ENCODE measurements around the gene MT3.

DNA sequence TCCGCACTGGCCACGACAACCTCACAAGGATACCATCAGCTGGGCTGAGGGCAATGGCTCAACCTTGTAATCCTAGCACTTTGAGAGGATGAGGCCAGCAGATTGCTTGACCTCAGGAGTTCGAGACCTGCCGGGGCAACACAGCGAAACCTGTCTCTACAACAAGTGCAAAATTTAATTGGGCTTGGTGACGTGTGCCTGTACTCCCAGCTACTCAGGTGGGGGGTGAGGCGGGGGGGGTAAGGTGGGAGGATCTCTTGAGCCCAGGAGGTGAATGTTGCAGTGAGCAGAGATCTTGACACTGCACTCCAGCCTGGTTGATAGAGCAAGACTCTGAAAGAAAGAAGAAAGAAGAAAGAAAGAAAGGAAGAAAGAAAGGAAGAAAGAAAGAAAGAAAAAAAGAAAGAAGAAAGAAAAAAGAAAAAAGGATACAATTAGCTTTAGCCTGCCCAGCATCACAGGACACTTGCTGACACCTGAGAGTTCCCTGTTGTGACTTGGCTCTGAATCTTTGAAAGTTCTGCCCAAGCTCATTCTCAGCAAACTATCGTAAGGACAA is 31.1 kb downstream of the MT3 start:
- TF ChIP-seq, protein P1, sequence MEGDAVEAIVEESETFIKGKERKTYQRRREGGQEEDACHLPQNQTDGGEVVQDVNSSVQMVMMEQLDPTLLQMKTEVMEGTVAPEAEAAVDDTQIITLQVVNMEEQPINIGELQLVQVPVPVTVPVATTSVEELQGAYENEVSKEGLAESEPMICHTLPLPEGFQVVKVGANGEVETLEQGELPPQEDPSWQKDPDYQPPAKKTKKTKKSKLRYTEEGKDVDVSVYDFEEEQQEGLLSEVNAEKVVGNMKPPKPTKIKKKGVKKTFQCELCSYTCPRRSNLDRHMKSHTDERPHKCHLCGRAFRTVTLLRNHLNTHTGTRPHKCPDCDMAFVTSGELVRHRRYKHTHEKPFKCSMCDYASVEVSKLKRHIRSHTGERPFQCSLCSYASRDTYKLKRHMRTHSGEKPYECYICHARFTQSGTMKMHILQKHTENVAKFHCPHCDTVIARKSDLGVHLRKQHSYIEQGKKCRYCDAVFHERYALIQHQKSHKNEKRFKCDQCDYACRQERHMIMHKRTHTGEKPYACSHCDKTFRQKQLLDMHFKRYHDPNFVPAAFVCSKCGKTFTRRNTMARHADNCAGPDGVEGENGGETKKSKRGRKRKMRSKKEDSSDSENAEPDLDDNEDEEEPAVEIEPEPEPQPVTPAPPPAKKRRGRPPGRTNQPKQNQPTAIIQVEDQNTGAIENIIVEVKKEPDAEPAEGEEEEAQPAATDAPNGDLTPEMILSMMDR (IDR thresholded peaks at IDR 0.05), result no peak
- TF ChIP-seq FOXP1 (CRISPR knock-in tag; IDR thresholded peaks at IDR 0.05; ENCODE audit: borderline replicate concordance) (no peak), RELA (CRISPR knock-in tag; IDR thresholded peaks at IDR 0.05; ENCODE audit: borderline replicate concordance) (no peak), SP1 (CRISPR knock-in tag; conservative IDR thresholded peaks at IDR 0.05) (no peak), JUN (CRISPR knock-in tag; IDR thresholded peaks at IDR 0.05) (no peak), ZNF317 (CRISPR knock-in tag; IDR thresholded peaks at IDR 0.05; ENCODE audit: borderline replicate concordance, low read depth) (no peak)
- TF ChIP-seq, protein P2, sequence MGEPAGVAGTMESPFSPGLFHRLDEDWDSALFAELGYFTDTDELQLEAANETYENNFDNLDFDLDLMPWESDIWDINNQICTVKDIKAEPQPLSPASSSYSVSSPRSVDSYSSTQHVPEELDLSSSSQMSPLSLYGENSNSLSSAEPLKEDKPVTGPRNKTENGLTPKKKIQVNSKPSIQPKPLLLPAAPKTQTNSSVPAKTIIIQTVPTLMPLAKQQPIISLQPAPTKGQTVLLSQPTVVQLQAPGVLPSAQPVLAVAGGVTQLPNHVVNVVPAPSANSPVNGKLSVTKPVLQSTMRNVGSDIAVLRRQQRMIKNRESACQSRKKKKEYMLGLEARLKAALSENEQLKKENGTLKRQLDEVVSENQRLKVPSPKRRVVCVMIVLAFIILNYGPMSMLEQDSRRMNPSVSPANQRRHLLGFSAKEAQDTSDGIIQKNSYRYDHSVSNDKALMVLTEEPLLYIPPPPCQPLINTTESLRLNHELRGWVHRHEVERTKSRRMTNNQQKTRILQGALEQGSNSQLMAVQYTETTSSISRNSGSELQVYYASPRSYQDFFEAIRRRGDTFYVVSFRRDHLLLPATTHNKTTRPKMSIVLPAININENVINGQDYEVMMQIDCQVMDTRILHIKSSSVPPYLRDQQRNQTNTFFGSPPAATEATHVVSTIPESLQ (CRISPR knock-in tag; IDR thresholded peaks at IDR 0.05), result no peak
